HCT116 (cell line): ENCODE data around the gene POLN. TPM values are rescaled to one million over a fixed set of nuclear protein-coding genes. Genes with fewer than 3 reads are reported as not detected.

Experiments
- ATAC-seq: fragments of 200-7000 bp; cut with Tn5 transposase; 2 replicates; pipeline ENCODE4 v1.9.1; 2020; ENCODE audit warnings: mild to moderate bottlenecking, moderate library complexity
- BruUV-seq: library from RNA; stranded (reverse); fragments of 400-500 nt; replicated peaks from 2 replicates; lab custom pipeline; 2021; lab: Mats Ljungman, UMichigan
- CTCF ChIA-PET: fragments of 300-600 bp; sonication (Branson Sonifier 250); formaldehyde crosslinking; loops from one replicate; lab custom pipeline; 2021; ENCODE audit warnings: antibody characterized with exemption; lab: Charles Lee
- POLR2A ChIA-PET: fragments of 300-600, 350-600 bp; sonication (Branson Sonifier 250); formaldehyde crosslinking; loops from one replicate; lab custom pipeline; 2021; ENCODE audit warnings: antibody characterized with exemption; lab: Charles Lee
- RAD21 ChIA-PET, 2 experiments: fragments of 300-600 bp; sonication (Branson Sonifier 250); formaldehyde crosslinking; loops; one replicate each; lab custom pipeline; 2023; ENCODE audit warnings: low total read pairs in 2 of 2; ENCODE audit not compliant: uncharacterized antibody in 2 of 2, unreplicated experiment in 2 of 2, low non-redundant PET in 1 of 2; lab: Charles Lee
- DNase-seq: peaks from one replicate; pipeline ENCODE4 v3.0.0-alpha.2; 2010; ENCODE audit warnings: low read depth, low spot score
- H2AFZ ChIP-seq: fragments of 200-600 bp; shearing (Covaris generic), sonication (generic); 2 replicates; pipeline ENCODE4 v1.6.1; 2017; ENCODE audit warnings: low read depth, mixed run types, mixed read lengths, antibody characterized with exemption, low read length; ENCODE audit not compliant: poor library complexity, severe bottlenecking
- H3K27ac ChIP-seq: 2 replicates; pipeline ENCODE4 v1.5.1; 2012; ENCODE audit warnings: low read depth, low read length
- H3K27me3 ChIP-seq: fragments of 200-600 bp; sonication (generic); 2 replicates; pipeline ENCODE4 v1.6.1; 2016; ENCODE audit warnings: mixed run types, low read length, mixed read lengths; ENCODE audit not compliant: insufficient read depth
- H3K36me3 ChIP-seq, 2 experiments: fragments of 200-500 bp in 1 of 2; fragments of 200-600 bp in 1 of 2; sonication (Bioruptor generic) in 1 of 2; sonication (generic) in 1 of 2; 2 replicates each; pipeline versions ENCODE4 v1.5.1 to v1.6.1; 2014 to 2016; ENCODE audit warnings: low read length in 2 of 2, inconsistent platforms in 1 of 2, mixed read lengths in 1 of 2, mixed run types in 1 of 2; ENCODE audit not compliant: insufficient read depth in 2 of 2, control insufficient read depth in 1 of 2
- H3K4me1 ChIP-seq, 2 experiments: fragments of 200-600 bp in 1 of 2; sonication (generic) in 1 of 2; 2 replicates each; pipeline versions ENCODE4 v1.5.1 to v1.6.1; 2012 to 2017; ENCODE audit warnings: low read length in 2 of 2, inconsistent platforms in 1 of 2, mild to moderate bottlenecking in 1 of 2, mixed read lengths in 1 of 2, mixed run types in 1 of 2, moderate library complexity in 1 of 2; ENCODE audit not compliant: insufficient read depth in 2 of 2, control insufficient read depth in 1 of 2
- H3K4me2 ChIP-seq: fragments of 200-600 bp; sonication (generic); 2 replicates; pipeline ENCODE4 v1.6.1; 2017; ENCODE audit warnings: mixed run types, low read length, mixed read lengths
- H3K4me3 ChIP-seq, 2 experiments: fragments of 200-600 bp in 1 of 2; sonication (generic) in 1 of 2; replicated peaks in 1 of 2; 2 replicates each; pipeline ENCODE4 v1.5.1; 2011 to 2016; ENCODE audit warnings: low read length in 2 of 2, control low read depth in 1 of 2, low read depth in 1 of 2, mild to moderate bottlenecking in 1 of 2, mixed read lengths in 1 of 2, mixed run types in 1 of 2
- H3K79me2 ChIP-seq: fragments of 200-600 bp; sonication (generic); 2 replicates; pipeline ENCODE4 v1.6.1; 2017; ENCODE audit warnings: mild to moderate bottlenecking, mixed run types, low read length, moderate library complexity, mixed read lengths; ENCODE audit not compliant: insufficient read depth
- H3K9ac ChIP-seq: fragments of 200-600 bp; sonication (generic); 2 replicates; pipeline ENCODE4 v1.6.1; 2016; ENCODE audit warnings: low read length, mixed read lengths
- H3K9me2 ChIP-seq: fragments of 200-600 bp; sonication (generic), shearing (Covaris generic); 2 replicates; pipeline ENCODE4 v1.6.1; 2017; ENCODE audit warnings: mixed run types, mild to moderate bottlenecking, moderate library complexity; ENCODE audit not compliant: insufficient read depth
- H3K9me3 ChIP-seq, 2 experiments: fragments of 200-500 bp in 1 of 2; fragments of 200-600 bp in 1 of 2; sonication (Bioruptor generic) in 1 of 2; sonication (generic) in 1 of 2; 2 replicates each; pipeline ENCODE4 v1.6.1; 2014 to 2017; ENCODE audit warnings: low read length in 2 of 2, mixed read lengths in 2 of 2, inconsistent platforms in 1 of 2, low read depth in 1 of 2, mild to moderate bottlenecking in 1 of 2, mixed run types in 1 of 2, moderate library complexity in 1 of 2; ENCODE audit not compliant: control insufficient read depth in 1 of 2, insufficient read depth in 1 of 2
- H4K20me1 ChIP-seq: fragments of 200-600 bp; sonication (generic), shearing (Covaris generic); 2 replicates; pipeline ENCODE4 v1.6.1; 2017; ENCODE audit warnings: mixed run types, mild to moderate bottlenecking, moderate library complexity; ENCODE audit not compliant: insufficient read depth
- CBX3 ChIP-seq: IDR thresholded peaks from 2 replicates; pipeline ENCODE4 v1.6.1; 2012; ENCODE audit warnings: low read depth
- POLR2AphosphoS5 ChIP-seq: IDR thresholded peaks from 2 replicates; pipeline ENCODE4 v1.6.1; 2011; ENCODE audit warnings: mild to moderate bottlenecking, low read depth, low read length, moderate library complexity
- RAD21 ChIP-seq: IDR thresholded peaks from 2 replicates; pipeline ENCODE4 v1.6.1; 2012; ENCODE audit warnings: low read depth, mild to moderate bottlenecking
- SIN3A ChIP-seq: IDR thresholded peaks from 2 replicates; pipeline ENCODE4 v1.6.1; 2012; ENCODE audit warnings: low read depth
- SRF ChIP-seq: IDR thresholded peaks from 2 replicates; pipeline ENCODE4 v1.6.1; 2012; ENCODE audit warnings: low read depth
- TCF7L2 ChIP-seq: IDR thresholded peaks from 2 replicates; pipeline ENCODE4 v1.7.0; 2011; ENCODE audit warnings: borderline replicate concordance, inconsistent platforms; ENCODE audit not compliant: insufficient read depth, insufficient read length; ENCODE audit errors: extremely low read depth
- ZFX ChIP-seq: fragments of 450-650 bp; IDR thresholded peaks from 2 replicates; pipeline ENCODE4 v1.6.1; 2017
- ZNF274 ChIP-seq: fragments of 200-500 bp; sonication (Bioruptor generic); IDR thresholded peaks from 2 replicates; pipeline ENCODE4 v1.6.1; 2014; ENCODE audit warnings: mild to moderate bottlenecking, low read depth, low read length, inconsistent platforms
- intact Hi-C: fragments of 100-400 bp; cut with micrococcal nuclease; formaldehyde crosslinking; loops from 2 replicates; pipeline ENCODE4 v1.10.0; 2022
- total RNA-seq: library from RNA; stranded (reverse); gene quantifications from one replicate; pipeline ENCODE4 v1.2.1, GENCODE V29; 2021; ENCODE audit not compliant: unreplicated experiment
- TF ChIP-seq, protein P1 (sequence below): IDR thresholded peaks from 2 replicates; pipeline ENCODE4 v1.6.1; 2011; ENCODE audit warnings: mild to moderate bottlenecking, low read length, moderate library complexity; ENCODE audit not compliant: insufficient replicate concordance; ENCODE audit errors: extremely low read depth
- TF ChIP-seq, protein P2 (sequence below): IDR thresholded peaks from 2 replicates; pipeline ENCODE4 v1.6.1; 2012
- TF ChIP-seq, protein P3 (sequence below), 3 experiments: fragments of 200-600 bp in 1 of 3; sonication (generic) in 1 of 3; IDR thresholded peaks in 2 of 3; conservative IDR thresholded peaks in 1 of 3; 2 replicates each; pipeline ENCODE4 v1.5.1; 2012 to 2017; ENCODE audit warnings: low read depth in 2 of 3, low read length in 2 of 3, antibody characterized with exemption in 1 of 3, borderline replicate concordance in 1 of 3, control low read depth in 1 of 3, mild to moderate bottlenecking in 1 of 3, mixed read lengths in 1 of 3, mixed run types in 1 of 3, moderate library complexity in 1 of 3; ENCODE audit not compliant: insufficient read depth in 1 of 3

POLN gene
- total RNA-seq, 1 experiment from 2014 or later, result 3.1 TPM

DNA sequence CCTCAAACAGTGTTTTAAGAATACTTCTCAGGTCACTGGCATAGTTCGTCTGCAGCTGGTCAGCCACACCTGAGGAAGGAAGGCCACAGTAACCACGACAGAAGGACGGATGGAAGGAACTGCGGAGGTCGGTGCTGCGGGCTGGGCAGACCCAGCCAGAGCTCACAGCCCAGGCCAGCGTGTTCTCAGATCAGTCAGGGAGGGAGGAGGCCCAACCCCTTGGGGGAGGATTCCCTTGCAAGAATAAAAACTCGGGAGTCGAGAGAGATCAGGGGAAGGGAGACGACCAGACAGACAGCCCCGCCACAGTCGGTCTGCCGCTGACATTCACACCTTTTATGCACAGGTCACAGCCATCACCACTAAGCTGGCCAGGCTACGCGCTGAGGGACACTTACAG, 31.3 kb upstream of the POLN start:
- Histone ChIP-seq H3K4me1 (no peaks in the 10 kb centered on the region), H3K4me3 (no peak overlapping the region), H4K20me1 (no peaks in the 10 kb centered on the region), H3K9me3 (no peaks in the 10 kb centered on the region), H3K79me2 (no peaks in the 10 kb centered on the region), H3K36me3 (no peaks in the 10 kb centered on the region), H3K27me3 (no peaks in the 10 kb centered on the region), H3K4me2 (no peak overlapping the region), H3K27ac (no peak overlapping the region), H3K9me2 (no peaks in the 10 kb centered on the region)
- POLR2A ChIA-PET, result no interaction called here
- intact Hi-C loops, result no loop called here
- CTCF ChIA-PET, result no interaction called here
- no peak for DNase-seq
- BruUV-seq, result no TSS peak
- no peak for ATAC-seq
- TF ChIP-seq POLR2AphosphoS5 (no peak), TCF7L2 (no peak), ZFX (no peak), SRF (no peak), SIN3A (no peak), ZNF274 (no peak), RAD21 (no peak), CBX3 (no peak)
- TF ChIP-seq, protein P1, sequence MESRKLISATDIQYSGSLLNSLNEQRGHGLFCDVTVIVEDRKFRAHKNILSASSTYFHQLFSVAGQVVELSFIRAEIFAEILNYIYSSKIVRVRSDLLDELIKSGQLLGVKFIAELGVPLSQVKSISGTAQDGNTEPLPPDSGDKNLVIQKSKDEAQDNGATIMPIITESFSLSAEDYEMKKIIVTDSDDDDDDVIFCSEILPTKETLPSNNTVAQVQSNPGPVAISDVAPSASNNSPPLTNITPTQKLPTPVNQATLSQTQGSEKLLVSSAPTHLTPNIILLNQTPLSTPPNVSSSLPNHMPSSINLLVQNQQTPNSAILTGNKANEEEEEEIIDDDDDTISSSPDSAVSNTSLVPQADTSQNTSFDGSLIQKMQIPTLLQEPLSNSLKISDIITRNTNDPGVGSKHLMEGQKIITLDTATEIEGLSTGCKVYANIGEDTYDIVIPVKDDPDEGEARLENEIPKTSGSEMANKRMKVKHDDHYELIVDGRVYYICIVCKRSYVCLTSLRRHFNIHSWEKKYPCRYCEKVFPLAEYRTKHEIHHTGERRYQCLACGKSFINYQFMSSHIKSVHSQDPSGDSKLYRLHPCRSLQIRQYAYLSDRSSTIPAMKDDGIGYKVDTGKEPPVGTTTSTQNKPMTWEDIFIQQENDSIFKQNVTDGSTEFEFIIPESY, result no peak
- TF ChIP-seq, protein P2, sequence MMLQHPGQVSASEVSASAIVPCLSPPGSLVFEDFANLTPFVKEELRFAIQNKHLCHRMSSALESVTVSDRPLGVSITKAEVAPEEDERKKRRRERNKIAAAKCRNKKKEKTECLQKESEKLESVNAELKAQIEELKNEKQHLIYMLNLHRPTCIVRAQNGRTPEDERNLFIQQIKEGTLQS, result no peak
- TF ChIP-seq, protein P3, sequence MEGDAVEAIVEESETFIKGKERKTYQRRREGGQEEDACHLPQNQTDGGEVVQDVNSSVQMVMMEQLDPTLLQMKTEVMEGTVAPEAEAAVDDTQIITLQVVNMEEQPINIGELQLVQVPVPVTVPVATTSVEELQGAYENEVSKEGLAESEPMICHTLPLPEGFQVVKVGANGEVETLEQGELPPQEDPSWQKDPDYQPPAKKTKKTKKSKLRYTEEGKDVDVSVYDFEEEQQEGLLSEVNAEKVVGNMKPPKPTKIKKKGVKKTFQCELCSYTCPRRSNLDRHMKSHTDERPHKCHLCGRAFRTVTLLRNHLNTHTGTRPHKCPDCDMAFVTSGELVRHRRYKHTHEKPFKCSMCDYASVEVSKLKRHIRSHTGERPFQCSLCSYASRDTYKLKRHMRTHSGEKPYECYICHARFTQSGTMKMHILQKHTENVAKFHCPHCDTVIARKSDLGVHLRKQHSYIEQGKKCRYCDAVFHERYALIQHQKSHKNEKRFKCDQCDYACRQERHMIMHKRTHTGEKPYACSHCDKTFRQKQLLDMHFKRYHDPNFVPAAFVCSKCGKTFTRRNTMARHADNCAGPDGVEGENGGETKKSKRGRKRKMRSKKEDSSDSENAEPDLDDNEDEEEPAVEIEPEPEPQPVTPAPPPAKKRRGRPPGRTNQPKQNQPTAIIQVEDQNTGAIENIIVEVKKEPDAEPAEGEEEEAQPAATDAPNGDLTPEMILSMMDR (IDR thresholded peaks at IDR 0.05 in 2 of 3, conservative IDR thresholded peaks at IDR 0.05 in 1 of 3; ENCODE audit: borderline replicate concordance in 1 of 3, insufficient read depth in 1 of 3, low read depth in 2 of 3, low read length in 2 of 3), result no peak
- TF ChIP-seq, all 23 proteins: peak for 0
- no peak overlapping the region for H3K9ac ChIP-seq
- RAD21 ChIA-PET, result no interaction called here
- H2AFZ ChIP-seq, result no peak overlapping the region
